ENCODE data around the gene TRIM25. TPM values are rescaled to one million over a fixed set of nuclear protein-coding genes. Genes with fewer than 3 reads are reported as not detected.

The TRIM25 gene
- total RNA-seq, 1 experiment from 2014 or later = 6.2 TPM

DNA sequence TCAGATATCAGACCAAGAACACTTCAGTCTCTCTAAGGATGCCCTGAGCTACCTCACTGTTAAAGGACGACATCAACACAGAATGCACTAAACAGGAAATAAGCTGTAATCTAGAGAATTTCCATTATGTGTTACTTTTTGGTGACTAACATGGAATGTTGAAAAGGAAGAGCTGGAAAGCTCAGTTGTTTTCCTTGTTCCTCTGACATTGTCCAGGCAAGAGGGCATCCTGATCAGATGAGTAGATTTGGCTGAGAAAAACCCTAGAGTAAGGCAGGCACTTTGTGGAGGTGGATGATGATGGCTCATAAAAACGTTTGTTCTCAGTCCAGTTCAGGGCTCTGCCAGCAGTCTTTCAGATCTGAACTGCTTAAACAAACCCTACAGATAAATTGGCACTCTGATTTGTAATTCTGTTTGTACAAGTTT lies 45.9 kb downstream of the TRIM25 start:
- DNase-seq (ENCODE audit: low read depth) = no peak

DNA sequence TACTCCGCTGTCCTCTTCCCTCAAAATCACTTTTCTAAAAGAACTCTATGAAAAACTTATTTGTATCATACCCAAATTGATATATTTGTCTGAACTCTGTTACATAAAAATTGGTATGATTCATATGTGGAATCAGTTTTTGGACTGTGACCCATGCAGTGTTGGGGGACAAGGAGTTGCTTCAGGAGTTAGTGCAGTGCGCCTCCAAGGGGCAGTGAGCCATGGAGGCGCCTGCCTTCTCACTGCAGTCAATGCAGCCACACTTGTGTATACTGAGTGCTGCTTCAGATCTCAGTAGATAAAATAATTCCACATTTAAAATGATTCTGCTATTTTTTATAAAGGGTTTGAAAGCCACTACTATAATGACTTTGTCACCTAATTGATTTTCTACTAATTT lies 47.4 kb downstream of the TRIM25 start:
- peak; percentile 10 for DNase-seq (ENCODE audit: low read depth)

DNA sequence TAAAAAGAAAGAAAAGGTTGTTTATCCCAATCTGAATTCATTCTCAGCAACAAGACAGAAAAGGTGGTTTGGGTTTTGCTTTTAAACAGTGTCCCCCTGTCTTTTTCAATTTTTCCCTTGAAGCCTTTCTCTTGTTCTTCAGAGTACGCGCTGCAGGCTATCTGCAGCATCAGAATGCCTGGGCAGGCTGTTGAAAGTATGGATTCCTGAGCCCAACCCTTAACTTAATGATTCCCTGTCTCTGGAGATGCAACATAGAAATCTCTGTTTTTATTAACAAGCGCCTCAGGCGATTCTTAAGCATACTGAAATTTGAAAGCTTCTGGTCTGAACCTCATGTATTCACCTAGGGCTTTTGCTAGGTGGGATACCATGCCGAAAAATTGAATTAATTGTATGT lies 47.8 kb downstream of the TRIM25 start:
- no peak for DNase-seq (ENCODE audit: low read depth)

DNA sequence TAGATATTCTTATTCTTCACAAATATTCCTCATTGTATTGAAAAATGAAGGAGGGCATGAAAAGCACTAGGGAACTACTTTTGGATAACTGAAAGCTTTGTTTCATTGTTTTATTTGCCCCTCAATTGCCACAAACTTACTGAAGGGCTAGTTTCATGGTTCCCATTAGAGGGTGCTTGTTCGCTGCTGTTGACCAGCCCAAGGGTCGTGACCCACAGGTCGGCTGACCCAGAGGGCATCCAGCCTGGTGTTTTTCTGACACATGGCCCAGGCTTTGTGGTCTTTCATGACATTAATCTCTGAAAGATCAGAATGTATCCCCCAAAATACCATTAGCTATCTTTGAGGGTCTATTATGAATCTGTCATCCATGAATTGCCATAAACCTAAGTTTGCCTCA lies 49.9 kb downstream of the TRIM25 start:
- no peak for DNase-seq (ENCODE audit: low read depth)

DNA sequence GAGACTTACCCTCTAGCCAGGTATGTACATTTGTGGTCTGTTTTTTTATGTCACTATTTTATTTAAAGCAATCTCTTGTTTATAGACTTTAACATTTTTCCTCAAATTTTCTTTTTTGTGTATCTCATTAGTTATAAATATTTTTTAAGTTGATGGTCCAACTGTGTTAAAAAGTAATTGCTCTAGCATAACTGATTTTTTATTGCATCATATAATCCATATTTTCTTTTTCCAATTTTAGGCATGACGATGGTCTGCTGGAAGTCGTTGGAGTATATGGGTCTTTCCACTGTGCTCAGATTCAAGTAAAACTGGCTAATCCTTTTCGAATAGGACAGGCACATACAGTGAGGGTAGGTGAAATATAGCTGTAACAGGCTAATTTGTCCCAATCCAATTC lies 52.0 kb downstream of the TRIM25 start:
- DNase-seq (ENCODE audit: low read depth) = no peak

DNA sequence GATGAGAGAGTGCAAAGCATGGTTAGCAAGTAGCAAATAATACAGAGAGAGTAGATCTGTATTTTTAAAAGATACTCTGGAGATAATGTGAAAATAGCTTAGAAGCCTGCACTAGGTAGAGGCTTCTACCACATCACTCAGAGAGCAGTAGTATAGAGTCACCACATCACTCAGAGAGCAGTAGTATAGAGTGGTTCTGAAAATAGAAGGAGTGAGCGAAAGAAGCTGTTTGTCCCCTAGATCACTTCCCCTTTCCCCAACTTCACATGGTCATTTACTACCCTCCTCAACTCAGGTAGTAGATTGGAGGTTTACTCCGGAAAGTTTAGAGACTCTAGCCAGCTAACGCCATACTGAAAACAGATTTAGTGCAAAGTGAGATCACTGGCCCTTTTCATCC lies 62.8 kb downstream of the TRIM25 start:
- DNase-seq (ENCODE audit: low read depth) = no peak

DNA sequence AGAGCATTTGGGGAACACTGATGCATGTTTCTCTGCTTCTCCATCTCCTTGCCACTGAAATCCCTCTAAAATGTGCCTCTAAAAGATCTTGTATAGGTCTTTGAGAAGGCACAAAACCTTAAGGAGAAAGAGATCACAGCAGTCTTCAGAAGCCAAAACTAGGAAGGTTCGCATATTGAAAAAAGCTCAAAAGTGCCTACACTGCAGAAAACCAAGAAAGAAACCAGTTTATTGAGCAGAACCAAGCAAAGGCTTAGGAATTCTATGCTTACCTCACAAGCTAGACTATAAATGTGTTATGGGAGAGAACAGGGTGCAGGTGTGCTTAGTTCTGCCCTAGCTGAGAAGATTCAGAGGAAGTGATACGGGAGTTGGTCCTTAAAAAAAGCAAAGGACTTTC lies 63.3 kb downstream of the TRIM25 start:
- DNase-seq (ENCODE audit: low read depth) = no peak

DNA sequence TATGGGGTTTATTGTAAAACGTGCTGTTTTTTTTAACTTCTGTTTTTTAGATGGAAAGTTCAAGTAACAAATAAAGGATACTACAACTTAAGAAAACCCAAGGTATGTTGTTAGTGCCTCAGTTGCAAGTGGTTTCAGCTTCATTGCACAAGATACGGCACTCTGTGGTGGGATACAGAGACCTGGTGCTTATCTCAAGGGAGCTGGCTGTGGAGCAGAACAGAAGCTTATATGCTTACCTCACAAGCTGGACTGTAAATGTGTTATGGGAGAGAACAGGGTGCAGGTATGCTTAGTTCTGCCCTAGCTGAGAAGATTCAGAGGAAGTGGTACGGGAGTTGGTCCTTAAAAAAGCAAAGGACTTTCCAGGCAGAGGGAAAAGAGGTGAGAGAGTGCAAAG lies 64.7 kb downstream of the TRIM25 start:
- DNase-seq (ENCODE audit: low read depth) = no peak

DNA sequence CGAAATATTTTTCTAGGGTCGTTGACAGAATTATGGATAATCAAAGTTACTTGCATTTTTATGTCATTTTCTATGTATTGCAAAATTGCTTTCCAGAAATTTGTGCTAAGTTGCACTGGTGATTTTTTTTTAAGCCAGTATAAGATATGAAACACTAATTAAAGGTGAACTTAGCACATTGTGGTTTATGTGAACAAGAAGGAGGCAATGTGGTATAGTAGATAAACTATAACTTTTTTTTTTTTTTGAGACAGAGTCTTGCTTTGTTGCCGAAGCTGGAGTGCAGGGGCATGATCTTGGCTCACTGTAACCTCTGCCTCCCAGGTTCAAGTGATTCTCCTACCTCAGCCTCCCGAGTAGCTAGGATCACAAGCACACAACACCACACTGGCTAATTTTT lies 66.7 kb downstream of the TRIM25 start:
- DNase-seq (ENCODE audit: low read depth) = no peak

DNA sequence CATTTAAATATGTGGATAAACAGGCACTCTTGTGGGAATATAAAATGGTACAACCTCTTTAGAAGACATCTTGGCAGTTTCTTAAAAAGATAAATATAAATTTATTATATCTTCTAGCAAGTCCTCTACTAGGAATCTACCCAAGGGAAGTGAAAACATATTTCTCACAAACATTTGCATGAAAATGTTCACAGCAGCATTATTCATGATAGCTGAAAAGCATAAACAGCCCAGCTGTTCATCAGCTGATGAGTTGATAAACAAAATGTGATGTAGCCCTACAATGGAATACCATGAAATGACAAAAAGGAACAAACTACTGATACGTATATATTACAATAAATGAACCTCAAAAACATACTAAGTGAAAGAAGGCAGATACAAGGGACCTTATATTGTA lies 67.9 kb downstream of the TRIM25 start:
- DNase-seq (ENCODE audit: low read depth) = no peak

DNA sequence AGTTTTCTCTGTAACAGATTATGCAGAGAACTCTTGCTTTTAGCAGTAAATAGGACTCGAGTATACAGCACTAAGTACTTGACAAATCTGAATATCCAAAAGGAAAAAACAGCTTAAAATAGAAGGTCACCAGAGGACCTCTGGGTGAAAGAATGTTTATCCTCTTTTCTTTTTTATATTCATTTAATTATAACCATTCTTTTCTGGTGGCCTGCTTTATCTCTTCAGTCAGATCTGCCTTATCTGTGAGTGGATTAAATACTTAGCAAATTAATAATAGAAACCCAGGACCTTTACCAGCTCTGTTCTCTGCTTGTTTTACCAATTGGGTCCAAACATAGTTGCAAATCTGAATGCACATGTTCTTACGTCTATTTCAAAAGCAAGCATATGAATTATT lies 71.3 kb downstream of the TRIM25 start:
- no peak for DNase-seq (ENCODE audit: low read depth)

DNA sequence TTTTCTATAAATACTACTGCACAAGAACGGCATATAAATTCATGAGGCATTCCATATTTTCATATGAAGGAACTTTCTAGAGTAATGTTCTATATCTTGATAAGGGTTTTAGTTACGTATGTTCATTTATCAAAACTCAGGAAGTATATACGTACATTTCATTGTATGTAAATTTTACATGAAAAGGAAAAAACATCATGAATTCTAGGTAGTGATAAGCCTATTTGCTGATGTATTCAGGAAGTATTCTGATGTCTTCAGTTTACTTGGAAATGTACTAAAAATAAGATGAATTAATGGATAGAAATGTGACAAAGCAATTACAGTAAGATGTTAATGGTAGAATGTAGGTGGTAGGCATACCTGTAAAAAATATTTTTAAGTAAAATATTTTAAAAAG lies 75.2 kb downstream of the TRIM25 start:
- DNase-seq (ENCODE audit: low read depth) = no peak

Other genes with a start within 250 kb of the TRIM25 start
- 0.10 and 0.12 TPM in 2 replicates for gene C17orf67, start 80.1 kb downstream of the TRIM25 start, total RNA-seq (2014; rRNA removed; shearing (Covaris generic))
- gene DGKE, start 79.9 kb downstream of the TRIM25 start, total RNA-seq (2014; rRNA removed; shearing (Covaris generic)) = 0.29 and 3.1 TPM in 2 replicates
- 13.2 and 15.2 TPM in 2 replicates for gene COIL, start 47.0 kb upstream of the TRIM25 start, total RNA-seq (2014; rRNA removed; shearing (Covaris generic))
- 50.3 and 84.1 TPM in 2 replicates for gene SCPEP1, start 64.1 kb upstream of the TRIM25 start, total RNA-seq (2014; rRNA removed; shearing (Covaris generic))
- 8.3 and 8.9 TPM in 2 replicates for gene AKAP1, start 171.2 kb upstream of the TRIM25 start, total RNA-seq (2014; rRNA removed; shearing (Covaris generic))